ENCODE data around the gene DYNC1LI2.
"Not testable (repeated sequence)": the region's sequence is repeated elsewhere in the genome, so short reads cannot be mapped to it uniquely, and the experiment has no call there.

DYNC1LI2 gene

DNA sequence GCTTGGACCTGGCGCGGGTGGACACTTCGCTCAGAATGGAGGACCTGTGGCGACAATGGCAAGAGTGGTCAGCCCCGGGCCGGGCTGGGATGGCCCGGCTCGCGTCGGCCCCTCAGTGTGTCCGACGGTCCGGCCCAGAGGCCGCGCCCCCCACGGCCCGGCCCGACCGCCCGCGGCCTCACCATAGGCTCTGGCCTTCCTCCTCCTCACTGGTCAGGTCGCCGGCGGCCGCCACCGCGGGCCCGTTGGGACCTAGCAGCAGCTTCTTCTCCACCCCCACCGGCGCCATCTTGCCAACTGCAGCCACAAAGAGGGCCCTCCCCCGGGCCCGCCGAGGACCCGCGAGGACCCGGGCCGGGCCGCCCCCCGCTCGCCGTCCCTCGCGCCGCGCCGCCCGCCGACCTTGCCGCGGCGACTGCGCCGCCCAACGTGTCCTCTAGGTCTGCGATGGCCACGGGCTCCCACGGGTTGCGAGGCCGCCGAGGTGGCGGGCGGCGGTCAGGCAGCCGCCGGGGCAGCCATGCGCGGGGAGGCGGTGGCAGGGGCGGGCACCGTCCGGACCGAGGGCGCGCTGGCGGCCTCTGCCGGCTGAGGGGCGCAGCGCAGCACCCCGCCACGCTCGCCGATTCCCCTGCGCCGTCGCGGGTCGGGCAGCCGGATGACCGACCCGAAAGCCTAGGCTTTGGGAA, at the start of gene DYNC1LI2:
DYNC1LI2 (minus strand) TSS at position 307 of the 689 bp plus-strand sequence; CDS start at position 289, 18 bp downstream.
- DNase-seq, result no peak

DNA sequence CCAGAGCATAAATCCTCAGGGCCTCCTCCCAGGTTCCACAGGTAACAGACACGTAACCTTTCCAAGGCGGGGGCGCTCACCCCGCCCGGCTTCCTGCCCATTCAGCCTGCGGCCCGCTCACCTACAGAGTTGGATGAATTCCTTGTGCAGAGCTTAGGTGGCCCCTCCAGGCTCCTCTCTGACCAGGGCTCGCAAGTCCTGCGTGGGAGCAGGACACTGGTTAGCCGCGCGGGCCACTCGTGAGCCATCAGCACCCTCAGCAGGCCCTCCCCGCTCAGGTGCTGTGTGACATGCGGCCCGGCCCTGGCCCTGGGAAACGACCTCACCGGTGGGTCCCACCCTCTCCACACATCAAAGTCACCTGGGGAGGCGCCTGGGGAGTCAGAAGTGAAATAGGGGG, 49.4 kb upstream of the DYNC1LI2 start:
- no peak for DNase-seq

GRCh38 chr16:66798161-66798560, 46.8 kb upstream of the DYNC1LI2 start:
- DNase-seq, result no peak

DNA sequence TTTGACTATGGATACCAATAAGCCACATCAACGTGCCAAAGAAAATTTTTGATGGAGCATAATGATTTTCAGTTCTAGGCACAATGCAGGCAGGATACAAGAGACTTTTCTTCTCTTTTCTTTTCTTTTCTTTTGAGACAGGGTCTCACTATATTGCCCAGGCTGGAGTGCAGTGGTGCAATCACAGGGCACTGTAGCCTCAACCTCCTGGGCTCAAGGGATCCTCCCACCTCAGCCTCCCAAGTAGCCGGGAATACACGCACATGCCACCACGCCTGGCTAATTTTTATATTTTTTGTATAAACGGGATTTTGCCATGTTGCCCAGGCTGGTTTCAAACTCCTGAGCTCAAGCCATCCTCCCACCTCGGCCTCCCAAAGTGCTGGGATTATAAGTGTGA, 42.6 kb upstream of the DYNC1LI2 start:
- DNase-seq, result not testable (repeated sequence)

- DNase-seq, result no peak
These were observed 38.8 kb upstream of the DYNC1LI2 start for GRCh38 chr16:66790130-66790733.

- no peak for DNase-seq
These were observed 36.0 kb upstream of the DYNC1LI2 start for GRCh38 chr16:66787427-66787826.

DNA sequence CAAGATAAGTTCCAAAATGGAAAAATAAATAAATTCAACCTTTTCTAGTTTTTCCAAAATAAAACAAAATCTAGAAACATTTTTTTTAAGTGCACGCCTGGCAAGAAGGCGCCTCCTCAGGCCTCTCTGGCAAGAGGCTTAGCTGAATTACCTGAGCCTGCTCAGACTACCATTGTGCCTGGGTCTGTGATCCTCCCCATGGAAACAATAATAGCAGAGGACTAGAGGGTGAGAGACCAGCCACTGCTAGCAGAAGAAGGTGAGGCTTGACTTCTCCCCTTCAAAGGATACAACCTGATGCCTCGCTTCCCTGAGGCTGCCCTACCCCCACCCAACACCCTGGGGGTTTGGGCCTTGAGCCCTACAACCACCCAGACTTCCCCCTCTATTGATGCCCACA, 35.1 kb upstream of the DYNC1LI2 start:
- no peak for DNase-seq

GRCh38 chr16:66776457-66776856, 25.0 kb upstream of the DYNC1LI2 start:
- no peak for DNase-seq

DNA sequence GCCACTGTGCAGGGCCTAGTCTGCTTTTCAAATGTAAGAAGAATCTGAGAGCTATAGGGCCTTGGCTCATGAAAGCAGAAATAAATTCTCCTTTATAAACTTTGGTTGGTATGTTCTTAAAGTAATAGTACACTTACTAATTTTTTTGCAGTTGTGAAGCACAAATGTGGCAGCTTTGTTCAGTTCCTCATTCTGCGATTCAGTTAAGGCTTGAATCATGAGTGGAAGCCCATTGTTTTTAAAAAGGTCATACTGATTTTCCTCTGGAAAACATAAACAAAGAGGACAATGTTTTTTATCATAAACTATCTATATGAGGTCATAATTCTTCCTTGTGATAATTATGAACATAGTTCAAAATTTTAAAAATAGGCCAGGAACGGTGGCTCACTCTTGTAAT, 23.6 kb upstream of the DYNC1LI2 start:
- DNase-seq, result no peak

DNA sequence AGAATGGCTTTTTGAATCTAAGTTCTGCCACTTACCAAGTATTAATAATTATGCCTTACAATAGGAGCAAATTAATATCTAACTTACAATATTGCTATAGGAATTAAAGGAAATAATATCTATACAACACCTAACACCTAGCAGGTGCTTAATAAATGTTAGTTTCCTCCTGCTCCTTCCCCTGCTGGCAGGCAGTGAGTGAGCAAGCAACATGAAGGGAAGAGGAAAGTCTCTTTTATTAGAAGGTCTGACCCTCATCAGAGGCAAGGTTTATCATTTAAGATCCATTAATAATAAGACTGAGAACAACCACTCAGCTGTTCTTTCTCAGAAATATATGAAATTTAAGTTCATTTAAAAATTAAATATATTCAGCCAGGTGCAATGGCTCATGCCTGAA, 6.7 kb upstream of the DYNC1LI2 start:
- no peak for DNase-seq

- DNase-seq, result no peak
These were observed 3.4 kb upstream of the DYNC1LI2 start for GRCh38 chr16:66754819-66755218.

DNA sequence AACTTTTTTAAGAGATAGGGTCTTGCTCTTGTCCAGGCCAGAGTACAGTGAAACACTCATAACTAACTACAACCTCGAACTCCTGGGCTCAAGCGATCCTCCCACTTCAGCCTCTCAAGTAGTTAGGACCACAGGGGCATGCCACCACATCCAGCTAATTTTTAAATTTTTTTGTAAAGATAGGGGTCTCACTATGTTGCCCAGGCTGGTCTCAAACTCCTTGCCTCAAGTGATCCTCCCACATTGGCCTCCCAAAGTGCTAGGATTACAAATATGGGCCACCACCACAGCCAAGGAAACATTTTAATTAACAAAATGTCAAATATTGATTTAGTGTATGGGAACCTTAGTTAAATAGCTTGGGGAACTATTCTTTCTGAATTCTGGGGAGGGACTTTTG, 2.8 kb upstream of the DYNC1LI2 start:
- no peak for DNase-seq

GRCh38 chr16:66752958-66753357, 1.5 kb upstream of the DYNC1LI2 start:
- DNase-seq, result no peak

GRCh38 chr16:66752379-66752778, 970 bp upstream of the DYNC1LI2 start:
- no peak for DNase-seq

DNA sequence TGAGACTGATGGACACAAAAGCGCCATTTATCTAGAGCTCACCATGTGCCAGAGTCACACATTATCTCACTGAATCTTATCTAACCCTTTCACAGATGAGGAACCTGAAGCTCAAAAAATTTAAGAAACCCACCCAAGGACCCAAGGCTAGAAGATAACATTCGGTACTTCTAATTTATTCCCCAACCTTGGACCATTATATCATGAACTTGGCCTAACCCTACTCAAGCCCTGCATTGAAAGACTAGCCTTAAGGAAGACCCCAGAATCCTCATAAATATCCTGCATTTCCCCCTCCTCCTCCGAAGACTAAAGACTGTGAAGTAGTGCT, 548 bp upstream of the DYNC1LI2 start:
- DNase-seq, result no peak

GRCh38 chr16:66751053-66751302, 431 bp downstream of the DYNC1LI2 start:
- DNase-seq, result no peak

DNA sequence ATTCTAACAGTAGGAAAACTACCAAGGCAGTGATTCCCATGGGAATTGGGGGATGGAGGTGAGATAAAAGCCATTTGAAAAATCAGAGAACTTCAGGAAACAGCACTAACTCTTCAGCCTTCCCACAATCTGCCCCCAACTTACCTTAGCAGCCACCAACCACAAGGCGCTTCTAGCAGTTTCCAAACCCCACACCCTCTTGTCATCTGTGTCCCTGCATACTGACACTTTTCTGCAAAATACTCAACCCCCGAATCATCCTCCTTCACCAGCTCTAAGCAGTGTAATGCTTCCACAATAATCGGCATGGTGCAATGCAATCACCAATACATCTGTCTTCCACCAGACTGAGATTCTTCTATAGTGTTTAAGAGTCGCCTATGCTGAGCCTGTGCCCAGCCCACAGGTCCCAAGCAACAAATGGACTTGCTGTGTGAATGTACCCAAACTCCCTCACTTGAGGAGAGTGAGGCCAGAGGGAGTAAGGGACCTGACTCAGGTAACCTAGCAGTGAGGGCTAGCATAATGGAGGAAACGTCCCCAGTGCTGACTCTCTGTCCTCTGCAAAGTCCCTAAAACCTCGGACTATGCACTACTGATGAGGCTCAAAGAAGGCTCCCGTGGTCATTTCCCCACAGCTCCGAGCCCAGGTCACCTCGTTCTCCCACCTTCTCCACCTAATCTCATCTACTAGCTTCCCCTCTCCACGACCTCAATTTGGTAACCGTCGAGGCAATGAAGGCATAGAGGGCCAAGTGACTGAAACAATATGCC, 943 bp downstream of the DYNC1LI2 start:
- DNase-seq, result no peak

GRCh38 chr16:66746682-66747081, 4.7 kb downstream of the DYNC1LI2 start:
- no peak for DNase-seq

DNA sequence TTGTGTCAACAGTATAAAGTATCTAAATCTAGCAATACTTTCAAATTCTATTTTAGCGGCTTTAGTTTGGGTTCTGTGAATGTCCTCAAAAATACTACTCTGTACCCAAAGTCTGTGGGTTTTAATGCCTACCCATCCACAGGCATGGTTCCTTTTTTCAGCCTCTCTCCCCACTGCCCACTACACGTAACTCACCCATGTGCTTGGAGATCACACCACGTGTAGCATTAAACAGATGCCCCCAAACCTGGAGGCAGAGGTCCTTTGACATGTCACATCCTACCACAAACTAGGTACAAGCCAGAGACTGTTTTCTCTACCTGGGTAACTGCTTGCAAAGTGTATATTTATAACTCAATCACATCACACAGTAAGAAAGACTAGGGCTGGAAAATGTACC, 5.4 kb downstream of the DYNC1LI2 start:
- no peak for DNase-seq

DNA sequence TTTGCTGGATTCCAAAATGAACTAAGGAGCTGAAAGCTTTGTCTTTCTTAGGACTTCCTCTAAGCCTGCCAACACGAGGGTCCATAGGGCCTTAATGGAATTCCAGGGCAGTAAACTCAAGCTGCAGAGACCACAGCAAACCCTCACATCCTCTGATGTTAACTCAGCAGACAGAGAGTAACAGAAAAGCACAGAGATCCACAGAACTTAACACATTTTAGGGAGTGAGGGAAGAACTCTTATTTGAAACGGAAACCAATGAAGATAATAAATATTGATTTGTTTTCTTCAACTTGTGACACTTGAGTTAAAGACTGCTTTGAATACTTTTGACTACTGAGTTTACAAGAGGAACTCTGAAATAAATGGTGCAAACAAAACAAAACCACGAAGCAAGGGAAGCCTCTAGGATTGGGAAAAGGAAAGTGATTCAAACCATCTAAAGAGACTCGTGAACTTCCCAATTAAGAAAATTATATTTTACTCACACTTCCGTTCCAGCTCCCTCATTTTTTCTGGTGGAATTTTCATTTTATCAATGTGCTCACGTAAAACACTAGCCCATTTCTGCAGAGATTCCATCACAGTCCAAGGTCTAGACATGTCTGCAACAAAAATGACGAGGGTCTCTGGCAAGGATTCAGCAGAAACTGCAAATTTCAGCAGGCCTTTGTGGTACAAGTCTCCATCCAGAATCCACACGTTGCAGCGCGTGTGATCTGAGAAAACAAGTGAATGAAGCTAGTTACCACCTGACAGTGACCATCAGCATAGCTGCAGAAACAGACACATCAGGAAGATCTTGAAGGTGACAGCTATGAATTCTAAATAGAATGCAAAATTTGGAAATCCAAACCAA, 9.2 kb downstream of the DYNC1LI2 start:
- no peak for DNase-seq

GRCh38 chr16:66741169-66741900, 10.1 kb downstream of the DYNC1LI2 start:
- DNase-seq, result no peak

DNA sequence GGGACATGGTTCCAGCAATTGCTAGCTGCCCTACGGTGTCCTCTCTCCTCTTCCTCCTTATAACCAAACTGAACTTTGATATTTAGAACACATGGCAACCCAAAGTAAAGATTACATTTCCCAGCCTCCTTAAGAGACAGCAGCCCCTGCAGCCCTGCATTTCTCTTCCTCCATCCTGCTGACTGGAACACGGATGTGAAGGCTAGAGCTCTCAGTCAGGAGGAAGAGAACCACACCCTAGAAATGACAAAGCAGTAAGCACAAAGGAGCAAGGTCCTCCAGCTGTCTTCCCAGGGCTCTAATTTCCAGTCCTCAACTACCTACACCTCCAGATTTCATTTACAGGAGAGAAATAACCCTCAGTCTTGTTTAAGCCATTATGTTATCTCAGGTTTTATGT, 10.9 kb downstream of the DYNC1LI2 start:
- no peak for DNase-seq

DNA sequence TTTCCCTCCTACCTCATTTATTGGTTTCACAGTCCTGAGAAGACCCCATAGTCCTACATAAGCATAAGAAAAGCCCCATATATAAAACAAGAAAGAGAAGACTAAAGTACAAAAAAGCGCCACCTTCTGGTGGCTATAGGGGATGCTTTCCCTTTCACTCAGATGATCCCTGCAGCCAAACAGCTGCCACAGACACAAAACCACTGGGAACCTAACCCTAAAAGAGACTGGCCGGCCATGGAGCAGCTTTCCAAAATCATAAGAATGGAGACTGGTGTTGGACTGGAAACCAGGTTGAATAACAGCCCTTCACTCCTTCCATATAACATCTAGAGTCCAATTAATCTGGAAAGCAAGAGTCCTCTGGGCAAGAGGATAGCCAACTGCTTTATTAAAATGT, 11.4 kb downstream of the DYNC1LI2 start:
- DNase-seq, result no peak

Data from NCI-H2081 treated with DMSO at 0.1 percent for 48 hours (cell line).